Neural progenitor cell (in vitro differentiated cells): ENCODE measurements around the gene CEP295NL. TPM values are rescaled to one million over a fixed set of nuclear protein-coding genes. Genes with fewer than 3 reads are reported as not detected.

Experiments
- DNase-seq: peaks from one replicate; pipeline ENCODE4 v3.0.0-alpha.2; 2016; ENCODE audit warnings: low spot score
- H2AFZ ChIP-seq: fragments of 200-600 bp; sonication (generic); replicated peaks from 2 replicates; pipeline ENCODE4 v1.6.1; 2016; ENCODE audit warnings: antibody characterized with exemption
- H3F3A ChIP-seq: fragments of 200-600 bp; sonication (generic); 2 replicates; pipeline ENCODE4 v1.6.1; 2016; ENCODE audit warnings: antibody characterized with exemption, low read depth
- H3K27ac ChIP-seq: fragments of 200-600 bp; sonication (generic); 2 replicates; pipeline ENCODE4 v1.5.1; 2016; ENCODE audit warnings: mild to moderate bottlenecking
- H3K27me3 ChIP-seq: fragments of 200-600 bp; sonication (generic); 2 replicates; pipeline ENCODE4 v1.6.1; 2016; ENCODE audit warnings: mild to moderate bottlenecking, moderate library complexity
- H3K36me3 ChIP-seq: fragments of 200-600 bp; sonication (generic); 2 replicates; pipeline ENCODE4 v1.5.1; 2016
- H3K4me1 ChIP-seq: fragments of 200-600 bp; sonication (generic); 2 replicates; pipeline ENCODE4 v1.6.1; 2016; ENCODE audit warnings: mixed run types
- H3K4me2 ChIP-seq: fragments of 200-600 bp; sonication (generic); 2 replicates; pipeline ENCODE4 v1.6.1; 2016
- H3K4me3 ChIP-seq: fragments of 200-600 bp; sonication (generic); 2 replicates; pipeline ENCODE4 v1.5.1; 2016
- H3K79me2 ChIP-seq: fragments of 200-600 bp; sonication (generic); 2 replicates; pipeline ENCODE4 v1.6.1; 2016; ENCODE audit warnings: low read depth
- H3K9ac ChIP-seq: fragments of 200-600 bp; sonication (generic); 2 replicates; pipeline ENCODE4 v1.6.1; 2016
- H3K9me3 ChIP-seq: fragments of 200-600 bp; sonication (generic); 2 replicates; pipeline ENCODE4 v1.5.1; 2016; ENCODE audit warnings: low read depth
- H4K20me1 ChIP-seq: fragments of 200-600 bp; sonication (generic); 2 replicates; pipeline ENCODE4 v1.6.1; 2016; ENCODE audit warnings: low read depth
- H3K27ac Mint-ChIP-seq: 3 replicates; pipeline ENCODE4 v1.8.0; 2021; ENCODE audit warnings: mixed read lengths
- H3K27me3 Mint-ChIP-seq: 2 replicates; pipeline ENCODE4 v1.8.0; 2022; ENCODE audit warnings: low read depth, mild to moderate bottlenecking, inconsistent platforms, moderate library complexity, mixed read lengths; ENCODE audit not compliant: insufficient read depth
- H3K36me3 Mint-ChIP-seq: 3 replicates; pipeline ENCODE4 v1.8.0; 2021; ENCODE audit warnings: mixed read lengths
- H3K4me1 Mint-ChIP-seq: 3 replicates; pipeline ENCODE4 v1.8.0; 2021; ENCODE audit warnings: mixed read lengths
- H3K4me3 Mint-ChIP-seq: 3 replicates; pipeline ENCODE4 v1.8.0; 2021; ENCODE audit warnings: mild to moderate bottlenecking, moderate library complexity, mixed read lengths
- H3K9me3 Mint-ChIP-seq: 3 replicates; pipeline ENCODE4 v1.8.0; 2020; ENCODE audit warnings: mixed read lengths
- EZH2 ChIP-seq: fragments of 200-600 bp; sonication (generic); IDR thresholded peaks from 2 replicates; pipeline ENCODE4 v1.6.1; 2017; ENCODE audit warnings: antibody characterized with exemption, mild to moderate bottlenecking, moderate library complexity
- EZH2phosphoT487 ChIP-seq: fragments of 200-600 bp; sonication (generic); IDR thresholded peaks from 2 replicates; pipeline ENCODE4 v1.6.1; 2017; ENCODE audit warnings: antibody characterized with exemption
- total RNA-seq: library from RNA; depleted of rRNA; stranded (reverse); fragments of >200 nt; gene quantifications from 2 replicates; pipeline ENCODE4 v1.2.3, GENCODE V29; 2015; ENCODE audit warnings: low replicate concordance
- TF ChIP-seq, protein P1 (sequence below): fragments of 200-600 bp; sonication (generic); IDR thresholded peaks from 2 replicates; pipeline ENCODE4 v1.5.1; 2017; ENCODE audit warnings: antibody characterized with exemption, mild to moderate bottlenecking

CEP295NL gene, protein sequence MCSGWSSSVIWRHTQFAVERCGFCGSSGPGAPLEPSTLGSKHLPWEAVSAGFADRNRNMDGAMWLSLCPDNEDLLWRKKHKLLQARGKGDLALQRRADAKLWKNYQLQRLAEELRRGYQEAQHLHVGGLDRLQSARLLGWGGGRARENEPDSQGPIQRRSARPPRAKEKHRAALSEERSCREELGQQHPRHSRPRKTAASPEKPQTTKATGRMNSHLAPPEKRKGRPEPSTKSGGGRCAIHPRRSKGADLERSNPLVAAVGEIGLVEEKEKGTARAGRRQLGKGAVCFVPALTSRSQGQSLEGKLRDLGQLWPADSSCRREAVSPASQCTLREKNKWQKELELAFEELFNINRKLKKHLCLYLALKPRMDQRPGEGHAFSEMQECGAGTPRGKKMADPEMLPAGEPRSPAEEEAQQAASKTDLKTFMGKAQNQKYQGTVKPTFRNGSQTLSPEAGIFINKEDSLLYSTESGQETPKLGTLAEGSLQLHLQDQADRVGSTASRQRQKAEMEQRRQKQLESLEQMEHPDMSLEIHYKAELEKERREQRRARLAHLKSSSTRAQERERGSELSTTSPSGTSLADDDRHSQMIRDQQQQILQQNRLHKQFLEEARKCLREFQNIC
- total RNA-seq: 0.28 and 0.39 TPM in 2 replicates

DNA sequence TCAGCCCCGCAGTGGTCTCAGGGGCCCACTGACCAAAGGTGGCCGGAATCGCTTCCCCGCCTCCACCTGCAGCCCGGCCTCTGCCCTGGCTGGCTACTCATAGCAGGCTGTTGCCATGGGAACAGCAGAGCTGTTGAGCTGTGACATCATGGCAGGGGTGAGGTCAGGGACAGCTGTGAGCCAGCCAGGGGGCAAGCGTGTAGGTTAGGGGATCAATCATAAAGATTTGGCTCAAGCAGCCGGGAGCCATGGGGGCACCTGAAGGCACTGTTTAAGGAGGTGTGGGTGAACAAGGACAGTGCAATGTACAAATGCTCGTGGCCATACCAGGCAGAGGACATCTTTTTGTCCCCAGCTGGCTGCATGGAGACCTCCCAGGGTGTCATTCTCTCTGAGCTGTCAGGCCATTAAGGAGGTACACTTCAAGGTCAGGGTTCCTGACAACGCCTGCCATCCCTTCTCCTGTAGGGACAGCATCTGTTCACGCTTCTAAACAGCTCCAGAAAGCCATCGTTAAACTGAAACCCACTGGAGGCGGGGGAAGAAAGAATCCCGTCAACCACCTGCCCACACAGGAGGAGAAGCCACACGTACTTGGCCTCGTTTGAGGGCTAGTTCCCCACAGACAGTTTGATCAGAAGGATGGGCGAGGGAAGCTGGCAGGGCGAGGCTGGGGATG lies at the start of gene CEP295NL:
Gene CEP295NL (minus strand): TSS at position 101 of the 679 bp plus-strand sequence. CDS start 1,373 bp downstream, outside the sequence.
- Mint-ChIP-seq H3K4me1 (peaks cover 47% of the 10 kb centered on the region), H3K4me3 (peak within 1 kb of the TSS; percentile 63), H3K27me3 (no peaks in the 10 kb centered on the region), H3K36me3 (peaks cover 9% of the 10 kb centered on the region), H3K27ac (peak within 1 kb of the TSS; percentile 84), H3K9me3 (no peaks in the 10 kb centered on the region)
- no peak for TF ChIP-seq EZH2
- TF ChIP-seq EZH2phosphoT487: no peak
- TF ChIP-seq, protein P1, sequence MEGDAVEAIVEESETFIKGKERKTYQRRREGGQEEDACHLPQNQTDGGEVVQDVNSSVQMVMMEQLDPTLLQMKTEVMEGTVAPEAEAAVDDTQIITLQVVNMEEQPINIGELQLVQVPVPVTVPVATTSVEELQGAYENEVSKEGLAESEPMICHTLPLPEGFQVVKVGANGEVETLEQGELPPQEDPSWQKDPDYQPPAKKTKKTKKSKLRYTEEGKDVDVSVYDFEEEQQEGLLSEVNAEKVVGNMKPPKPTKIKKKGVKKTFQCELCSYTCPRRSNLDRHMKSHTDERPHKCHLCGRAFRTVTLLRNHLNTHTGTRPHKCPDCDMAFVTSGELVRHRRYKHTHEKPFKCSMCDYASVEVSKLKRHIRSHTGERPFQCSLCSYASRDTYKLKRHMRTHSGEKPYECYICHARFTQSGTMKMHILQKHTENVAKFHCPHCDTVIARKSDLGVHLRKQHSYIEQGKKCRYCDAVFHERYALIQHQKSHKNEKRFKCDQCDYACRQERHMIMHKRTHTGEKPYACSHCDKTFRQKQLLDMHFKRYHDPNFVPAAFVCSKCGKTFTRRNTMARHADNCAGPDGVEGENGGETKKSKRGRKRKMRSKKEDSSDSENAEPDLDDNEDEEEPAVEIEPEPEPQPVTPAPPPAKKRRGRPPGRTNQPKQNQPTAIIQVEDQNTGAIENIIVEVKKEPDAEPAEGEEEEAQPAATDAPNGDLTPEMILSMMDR: no peak
- Histone ChIP-seq H3K9ac (no peak within 1 kb of the TSS), H3K4me3 (no peak within 1 kb of the TSS), H3K27ac (no peak within 1 kb of the TSS), H4K20me1 (peaks cover 68% of the 10 kb centered on the region), H3K27me3 (no peaks in the 10 kb centered on the region), H3K79me2 (peaks cover 15% of the 10 kb centered on the region), H3K36me3 (no peaks in the 10 kb centered on the region), H3K4me1 (peaks cover 18% of the 10 kb centered on the region), H3F3A (peaks cover 7% of the 10 kb centered on the region), H3K4me2 (peak within 1 kb of the TSS; percentile 56), H3K9me3 (no peaks in the 10 kb centered on the region), H2AFZ (no peak within 1 kb of the TSS)
- peak; percentile 90 for DNase-seq

DNA sequence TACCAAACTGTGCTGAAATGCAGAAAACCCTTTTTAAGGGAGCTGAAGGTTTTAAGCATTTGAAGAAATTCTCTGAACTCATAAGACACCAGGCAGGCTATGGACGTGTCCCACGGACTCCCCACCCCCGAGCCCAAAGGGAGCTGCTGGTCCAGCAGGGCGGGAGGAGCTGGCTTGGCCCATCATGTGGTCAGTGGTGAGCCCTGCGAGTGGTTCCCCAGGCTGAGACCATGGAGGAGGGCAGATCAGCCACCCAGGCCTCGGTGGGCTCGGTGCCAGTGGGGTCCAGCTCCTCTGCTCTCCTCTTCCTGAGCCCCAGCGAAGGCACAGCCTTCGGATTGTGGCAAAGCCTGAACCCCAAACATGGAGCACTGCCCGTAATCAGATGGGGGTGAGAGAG lies 49.7 kb upstream of the CEP295NL start:
- Mint-ChIP-seq H3K27ac (peak overlapping the region; percentile 50), H3K36me3 (peaks cover 4% of the 10 kb centered on the region), H3K4me1 (peaks cover 65% of the 10 kb centered on the region), H3K4me3 (no peak overlapping the region), H3K27me3 (peaks cover 22% of the 10 kb centered on the region), H3K9me3 (peaks cover 21% of the 10 kb centered on the region)
- Histone ChIP-seq H3K9ac (no peak overlapping the region), H4K20me1 (no peaks in the 10 kb centered on the region), H3K27me3 (no peaks in the 10 kb centered on the region), H3K79me2 (no peaks in the 10 kb centered on the region), H3K27ac (no peak overlapping the region), H2AFZ (no peak overlapping the region), H3K9me3 (no peaks in the 10 kb centered on the region), H3F3A (no peaks in the 10 kb centered on the region), H3K4me1 (peaks cover 4% of the 10 kb centered on the region), H3K4me3 (no peak overlapping the region), H3K4me2 (no peak overlapping the region), H3K36me3 (no peaks in the 10 kb centered on the region)
- TF ChIP-seq, protein P1: no peak
- TF ChIP-seq EZH2phosphoT487 (no peak), EZH2 (no peak)
- no peak for DNase-seq

DNA sequence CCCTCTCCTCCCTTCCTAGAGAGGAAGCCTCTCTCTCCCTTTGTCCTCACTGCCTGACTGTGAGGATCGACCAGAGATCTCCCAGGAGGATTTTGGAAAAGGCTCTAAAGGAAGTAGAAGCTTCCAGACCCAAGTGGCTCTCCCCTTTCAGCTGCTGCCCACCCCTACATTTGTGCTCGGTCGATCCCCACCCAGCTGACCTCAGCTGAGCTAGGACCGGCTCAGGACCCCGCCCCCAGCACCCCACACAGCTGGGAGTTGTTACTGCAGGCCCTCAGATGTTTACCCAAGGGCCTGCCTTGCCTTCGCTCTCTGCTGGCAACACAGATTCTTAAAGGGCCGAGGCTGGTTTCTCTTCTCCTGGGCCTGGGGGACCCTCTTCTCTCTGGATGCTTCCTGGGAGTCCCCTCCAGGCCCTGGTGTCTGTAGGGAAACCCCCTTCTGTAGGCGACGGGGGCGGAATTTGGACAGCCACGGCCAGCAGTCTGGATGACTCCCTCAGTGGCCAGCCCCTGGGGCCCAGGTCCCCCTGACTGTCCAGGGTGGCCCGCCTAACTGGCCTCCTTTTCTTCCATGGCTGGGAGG lies 49.1 kb upstream of the CEP295NL start:
- H2AFZ ChIP-seq: peak overlapping the region; percentile 85
- Mint-ChIP-seq H3K36me3 (peaks cover 4% of the 10 kb centered on the region), H3K27ac (no peak overlapping the region), H3K4me3 (no peak overlapping the region), H3K9me3 (peaks cover 21% of the 10 kb centered on the region), H3K4me1 (peaks cover 62% of the 10 kb centered on the region), H3K27me3 (peaks cover 25% of the 10 kb centered on the region)
- no peaks in the 10 kb centered on the region for H3K27me3 ChIP-seq
- no peaks in the 10 kb centered on the region for H3K9me3 ChIP-seq
- H3K4me2 ChIP-seq: no peak overlapping the region
- no peaks in the 10 kb centered on the region for H4K20me1 ChIP-seq
- H3K36me3 ChIP-seq: no peaks in the 10 kb centered on the region
- H3K79me2 ChIP-seq: no peaks in the 10 kb centered on the region
- H3K27ac ChIP-seq: no peak overlapping the region
- H3F3A ChIP-seq: no peaks in the 10 kb centered on the region
- no peak for TF ChIP-seq EZH2
- no peak for TF ChIP-seq EZH2phosphoT487
- TF ChIP-seq, protein P1: no peak
- no peak overlapping the region for H3K4me3 ChIP-seq
- no peak overlapping the region for H3K9ac ChIP-seq
- H3K4me1 ChIP-seq: peaks cover 4% of the 10 kb centered on the region
- no peak for DNase-seq
